Measurements from ENCODE around the gene SLIT3.

SLIT3 gene

DNA sequence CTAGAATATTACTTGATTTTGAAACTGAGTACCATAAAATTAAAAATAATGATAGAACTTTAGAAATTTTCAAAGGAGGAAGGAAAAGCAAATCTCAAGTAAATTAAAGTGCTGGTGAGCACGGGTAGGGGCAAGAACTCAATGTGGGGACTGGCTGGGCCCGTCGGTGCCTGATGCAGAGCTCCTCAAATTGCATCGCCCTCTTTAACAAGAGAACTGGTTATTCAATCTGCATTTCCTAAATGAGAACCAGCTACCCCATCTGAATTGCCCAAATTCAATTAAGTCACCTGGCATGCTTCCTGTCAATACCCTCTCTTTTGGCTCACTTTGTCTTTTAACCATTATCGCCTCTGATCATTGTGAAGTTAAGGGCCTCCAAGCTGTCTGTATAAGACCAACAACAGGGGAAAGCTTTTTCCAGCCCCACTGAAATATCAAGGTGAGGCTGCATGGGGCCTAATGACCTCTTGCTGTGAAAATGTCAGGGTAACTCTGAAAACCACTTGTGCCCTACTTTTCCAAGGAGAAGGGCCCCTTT, 316.7 kb downstream of the SLIT3 start:
- no peak overlapping the region for H3K4me2 ChIP-seq
- H3K27ac ChIP-seq = no peak overlapping the region
- H3K4me3 ChIP-seq (IDR thresholded peaks at IDR 0.05; ENCODE audit: insufficient read depth, low read depth, low read length) = no peak overlapping the region
- no peaks in the 10 kb centered on the region for H3K4me1 ChIP-seq (ENCODE audit: low read depth, poor library complexity, severe bottlenecking)
- H2AFZ ChIP-seq (ENCODE audit: low read depth) = no peak overlapping the region
- H3K36me3 ChIP-seq (ENCODE audit: insufficient read depth) = no peaks in the 10 kb centered on the region
- TF ChIP-seq, protein P1, sequence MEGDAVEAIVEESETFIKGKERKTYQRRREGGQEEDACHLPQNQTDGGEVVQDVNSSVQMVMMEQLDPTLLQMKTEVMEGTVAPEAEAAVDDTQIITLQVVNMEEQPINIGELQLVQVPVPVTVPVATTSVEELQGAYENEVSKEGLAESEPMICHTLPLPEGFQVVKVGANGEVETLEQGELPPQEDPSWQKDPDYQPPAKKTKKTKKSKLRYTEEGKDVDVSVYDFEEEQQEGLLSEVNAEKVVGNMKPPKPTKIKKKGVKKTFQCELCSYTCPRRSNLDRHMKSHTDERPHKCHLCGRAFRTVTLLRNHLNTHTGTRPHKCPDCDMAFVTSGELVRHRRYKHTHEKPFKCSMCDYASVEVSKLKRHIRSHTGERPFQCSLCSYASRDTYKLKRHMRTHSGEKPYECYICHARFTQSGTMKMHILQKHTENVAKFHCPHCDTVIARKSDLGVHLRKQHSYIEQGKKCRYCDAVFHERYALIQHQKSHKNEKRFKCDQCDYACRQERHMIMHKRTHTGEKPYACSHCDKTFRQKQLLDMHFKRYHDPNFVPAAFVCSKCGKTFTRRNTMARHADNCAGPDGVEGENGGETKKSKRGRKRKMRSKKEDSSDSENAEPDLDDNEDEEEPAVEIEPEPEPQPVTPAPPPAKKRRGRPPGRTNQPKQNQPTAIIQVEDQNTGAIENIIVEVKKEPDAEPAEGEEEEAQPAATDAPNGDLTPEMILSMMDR (conservative IDR thresholded peaks at IDR 0.05; ENCODE audit: low read depth, low read length) = no peak
- no peaks in the 10 kb centered on the region for H3K79me2 ChIP-seq (ENCODE audit: insufficient read depth, low read depth)
- H4K20me1 ChIP-seq (ENCODE audit: insufficient read depth) = no peaks in the 10 kb centered on the region
- H3K27me3 ChIP-seq (ENCODE audit: insufficient read depth, low read depth) = no peaks in the 10 kb centered on the region
- H3K9ac ChIP-seq = no peak overlapping the region

DNA sequence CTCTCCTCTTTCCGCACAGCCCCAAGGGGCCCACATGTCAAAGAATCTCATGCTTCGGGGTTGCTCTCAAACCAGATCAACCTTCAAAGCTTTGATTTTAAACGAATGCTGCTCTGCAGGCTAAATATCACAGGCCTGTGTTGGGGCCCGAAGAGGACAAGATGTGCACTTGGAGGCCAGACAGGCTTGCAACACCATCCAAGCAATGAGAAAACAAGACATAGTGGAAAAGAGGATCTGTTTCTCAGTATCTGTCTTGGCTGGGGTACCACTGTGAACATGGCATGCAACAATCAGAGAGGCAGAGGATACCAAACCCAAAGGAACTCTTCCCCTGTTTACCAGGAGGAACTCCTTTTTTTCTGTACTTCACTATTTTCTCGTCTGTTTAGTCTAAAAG, 321.8 kb downstream of the SLIT3 start:
- no peak overlapping the region for H3K27ac ChIP-seq
- no peaks in the 10 kb centered on the region for H3K79me2 ChIP-seq (ENCODE audit: insufficient read depth, low read depth)
- no peak overlapping the region for H2AFZ ChIP-seq (ENCODE audit: low read depth)
- H3K9ac ChIP-seq = no peak overlapping the region
- no peak overlapping the region for H3K4me3 ChIP-seq (IDR thresholded peaks at IDR 0.05; ENCODE audit: insufficient read depth, low read depth, low read length)
- H3K27me3 ChIP-seq (ENCODE audit: insufficient read depth, low read depth) = no peaks in the 10 kb centered on the region
- H4K20me1 ChIP-seq (ENCODE audit: insufficient read depth) = no peaks in the 10 kb centered on the region
- H3K4me2 ChIP-seq = no peak overlapping the region
- no peaks in the 10 kb centered on the region for H3K36me3 ChIP-seq (ENCODE audit: insufficient read depth)
- TF ChIP-seq, protein P1 (conservative IDR thresholded peaks at IDR 0.05; ENCODE audit: low read depth, low read length) = no peak
- no peaks in the 10 kb centered on the region for H3K4me1 ChIP-seq (ENCODE audit: low read depth, poor library complexity, severe bottlenecking)

DNA sequence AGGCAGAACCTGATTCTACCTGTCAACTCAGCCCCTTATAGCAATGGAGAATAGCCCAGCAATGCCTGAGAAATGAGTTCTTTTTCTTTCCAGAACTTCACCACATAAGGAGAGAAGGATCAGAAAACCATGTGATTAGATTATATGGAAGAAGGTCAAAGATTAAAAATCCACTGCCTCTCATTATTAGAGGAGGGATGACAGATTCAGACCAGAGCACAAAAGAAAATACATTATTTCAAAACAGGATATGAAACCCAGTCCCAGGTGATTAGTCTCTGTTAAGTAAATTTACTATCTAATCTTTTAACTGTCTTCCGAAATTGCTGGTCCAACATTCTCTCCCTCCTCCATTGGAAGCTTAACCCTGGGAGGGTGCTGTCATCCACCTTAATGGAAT, 322.4 kb downstream of the SLIT3 start:
- Histone ChIP-seq H3K9ac (no peak overlapping the region), H3K36me3 (ENCODE audit: insufficient read depth) (no peaks in the 10 kb centered on the region), H3K4me3 (IDR thresholded peaks at IDR 0.05; ENCODE audit: insufficient read depth, low read depth, low read length) (no peak overlapping the region), H3K27me3 (ENCODE audit: insufficient read depth, low read depth) (no peaks in the 10 kb centered on the region), H2AFZ (ENCODE audit: low read depth) (no peak overlapping the region), H3K4me2 (no peak overlapping the region), H4K20me1 (ENCODE audit: insufficient read depth) (no peaks in the 10 kb centered on the region), H3K4me1 (ENCODE audit: low read depth, poor library complexity, severe bottlenecking) (no peaks in the 10 kb centered on the region), H3K79me2 (ENCODE audit: insufficient read depth, low read depth) (no peaks in the 10 kb centered on the region), H3K27ac (no peak overlapping the region)
- TF ChIP-seq, protein P1 (conservative IDR thresholded peaks at IDR 0.05; ENCODE audit: low read depth, low read length) = no peak

DNA sequence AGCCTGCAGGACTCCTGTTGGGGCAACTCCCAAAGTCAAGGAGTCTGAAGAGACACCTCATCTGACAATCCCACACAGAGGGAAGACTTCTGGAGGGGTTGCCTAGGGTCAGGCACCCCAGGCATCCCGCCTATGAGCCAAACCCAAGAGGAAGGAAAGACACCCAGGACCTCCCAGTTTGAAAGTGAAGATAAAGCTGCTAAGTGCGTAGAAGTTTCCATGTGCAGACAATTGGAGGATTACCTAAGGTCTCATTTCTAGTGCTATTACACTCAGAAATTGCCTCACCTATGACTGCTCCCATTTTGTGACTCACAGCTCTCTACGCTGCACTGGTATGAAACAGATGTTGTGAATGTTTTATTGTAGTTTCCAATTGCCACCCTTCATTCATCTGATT, 322.9 kb downstream of the SLIT3 start:
- no peak overlapping the region for H3K4me2 ChIP-seq
- H3K27me3 ChIP-seq (ENCODE audit: insufficient read depth, low read depth) = no peaks in the 10 kb centered on the region
- no peaks in the 10 kb centered on the region for H4K20me1 ChIP-seq (ENCODE audit: insufficient read depth)
- H3K79me2 ChIP-seq (ENCODE audit: insufficient read depth, low read depth) = no peaks in the 10 kb centered on the region
- TF ChIP-seq, protein P1 (conservative IDR thresholded peaks at IDR 0.05; ENCODE audit: low read depth, low read length) = no peak
- no peaks in the 10 kb centered on the region for H3K36me3 ChIP-seq (ENCODE audit: insufficient read depth)
- no peaks in the 10 kb centered on the region for H3K4me1 ChIP-seq (ENCODE audit: low read depth, poor library complexity, severe bottlenecking)
- H3K27ac ChIP-seq = no peak overlapping the region
- H2AFZ ChIP-seq (ENCODE audit: low read depth) = no peak overlapping the region
- H3K9ac ChIP-seq = no peak overlapping the region
- H3K4me3 ChIP-seq (IDR thresholded peaks at IDR 0.05; ENCODE audit: insufficient read depth, low read depth, low read length) = no peak overlapping the region
